Chondrocyte (in vitro differentiated cells): ENCODE results near the gene OR1L8. TPM values are rescaled to one million over a fixed set of nuclear protein-coding genes. Genes with fewer than 3 reads are reported as not detected.

Experiments used
- DNase-seq: peaks from one replicate; pipeline ENCODE4 v3.0.0; 2021; ENCODE audit warnings: mixed read lengths, low spot score
- H3K27ac Mint-ChIP-seq: one replicate; pipeline ENCODE4 v1.8.0; 2021; ENCODE audit warnings: mild to moderate bottlenecking, moderate library complexity, mixed read lengths; ENCODE audit not compliant: unreplicated experiment
- H3K27me3 Mint-ChIP-seq: 2 replicates; pipeline ENCODE4 v1.8.0; 2021; ENCODE audit warnings: low read depth, mixed read lengths
- H3K36me3 Mint-ChIP-seq: 2 replicates; pipeline ENCODE4 v1.8.0; 2021; ENCODE audit warnings: low read depth, mixed read lengths
- H3K4me1 Mint-ChIP-seq: 2 replicates; pipeline ENCODE4 v1.8.0; 2021; ENCODE audit warnings: low read depth, mild to moderate bottlenecking, mixed read lengths
- H3K4me3 Mint-ChIP-seq: one replicate; pipeline ENCODE4 v1.8.0; 2021; ENCODE audit warnings: mild to moderate bottlenecking, moderate library complexity, mixed read lengths; ENCODE audit not compliant: unreplicated experiment
- H3K9me3 Mint-ChIP-seq: 2 replicates; pipeline ENCODE4 v1.8.0; 2021; ENCODE audit warnings: low read depth, mixed read lengths
- total RNA-seq: library from RNA; stranded (reverse); gene quantifications from 3 replicates; pipeline ENCODE4 v1.2.1, GENCODE V29; 2021
- TF ChIP-seq, protein P1 (sequence below): fragments of 200-600 bp; sonication (generic); IDR thresholded peaks from 2 replicates; pipeline ENCODE4 v1.5.0; 2021; ENCODE audit warnings: antibody characterized with exemption, mild to moderate bottlenecking, moderate library complexity

OR1L8 gene
- total RNA-seq, 1 donor from 2014 or later = not detected

DNA sequence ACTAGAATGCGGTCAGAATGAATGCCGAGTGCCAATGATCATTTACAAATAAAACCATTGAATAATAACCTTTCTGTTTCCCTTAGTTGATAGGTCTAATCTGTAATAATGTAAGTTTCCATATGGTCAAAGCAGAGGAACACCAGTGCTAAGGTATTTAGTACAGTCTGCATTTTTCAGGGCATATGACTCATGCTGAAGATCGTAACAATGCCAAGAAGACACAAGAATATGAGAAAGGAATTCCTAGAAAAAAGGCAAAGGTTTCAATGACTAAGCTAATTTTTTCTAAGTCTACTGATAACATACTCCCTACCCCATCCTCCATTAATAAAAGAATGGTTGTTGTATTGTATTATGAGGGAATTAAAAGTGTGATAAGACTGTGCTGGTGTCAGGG lies 2.8 kb downstream of the OR1L8 start:
- Mint-ChIP-seq H3K27me3 (peaks cover 6% of the 10 kb centered on the region), H3K4me3 (no peak overlapping the region), H3K9me3 (peaks cover 6% of the 10 kb centered on the region), H3K4me1 (no peaks in the 10 kb centered on the region), H3K27ac (no peak overlapping the region), H3K36me3 (no peaks in the 10 kb centered on the region)
- DNase-seq = no peak
- TF ChIP-seq, protein P1, sequence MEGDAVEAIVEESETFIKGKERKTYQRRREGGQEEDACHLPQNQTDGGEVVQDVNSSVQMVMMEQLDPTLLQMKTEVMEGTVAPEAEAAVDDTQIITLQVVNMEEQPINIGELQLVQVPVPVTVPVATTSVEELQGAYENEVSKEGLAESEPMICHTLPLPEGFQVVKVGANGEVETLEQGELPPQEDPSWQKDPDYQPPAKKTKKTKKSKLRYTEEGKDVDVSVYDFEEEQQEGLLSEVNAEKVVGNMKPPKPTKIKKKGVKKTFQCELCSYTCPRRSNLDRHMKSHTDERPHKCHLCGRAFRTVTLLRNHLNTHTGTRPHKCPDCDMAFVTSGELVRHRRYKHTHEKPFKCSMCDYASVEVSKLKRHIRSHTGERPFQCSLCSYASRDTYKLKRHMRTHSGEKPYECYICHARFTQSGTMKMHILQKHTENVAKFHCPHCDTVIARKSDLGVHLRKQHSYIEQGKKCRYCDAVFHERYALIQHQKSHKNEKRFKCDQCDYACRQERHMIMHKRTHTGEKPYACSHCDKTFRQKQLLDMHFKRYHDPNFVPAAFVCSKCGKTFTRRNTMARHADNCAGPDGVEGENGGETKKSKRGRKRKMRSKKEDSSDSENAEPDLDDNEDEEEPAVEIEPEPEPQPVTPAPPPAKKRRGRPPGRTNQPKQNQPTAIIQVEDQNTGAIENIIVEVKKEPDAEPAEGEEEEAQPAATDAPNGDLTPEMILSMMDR = no peak

DNA sequence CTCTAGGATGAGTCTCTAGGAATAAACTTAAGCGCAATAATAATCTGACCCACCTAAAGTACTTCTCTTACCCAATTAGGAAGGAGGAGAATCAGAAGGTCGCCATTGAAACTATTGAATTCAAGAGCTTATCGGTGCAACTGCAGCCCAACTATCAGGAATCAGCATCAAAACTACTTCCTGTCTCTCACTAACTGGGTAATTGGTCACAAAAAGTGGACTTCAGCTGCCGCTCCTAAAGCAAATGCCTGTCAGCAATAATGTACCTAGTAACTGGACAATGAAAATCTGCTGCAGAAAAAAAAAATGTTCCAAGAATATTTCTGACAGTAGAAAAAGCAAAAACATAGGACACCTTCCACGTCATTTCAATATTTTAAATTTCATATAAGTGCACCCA lies 3.3 kb downstream of the OR1L8 start:
- Mint-ChIP-seq H3K27me3 (peaks cover 6% of the 10 kb centered on the region), H3K4me1 (no peaks in the 10 kb centered on the region), H3K36me3 (no peaks in the 10 kb centered on the region), H3K27ac (no peak overlapping the region), H3K4me3 (no peak overlapping the region), H3K9me3 (peaks cover 10% of the 10 kb centered on the region)
- DNase-seq = no peak
- TF ChIP-seq, protein P1 = no peak

DNA sequence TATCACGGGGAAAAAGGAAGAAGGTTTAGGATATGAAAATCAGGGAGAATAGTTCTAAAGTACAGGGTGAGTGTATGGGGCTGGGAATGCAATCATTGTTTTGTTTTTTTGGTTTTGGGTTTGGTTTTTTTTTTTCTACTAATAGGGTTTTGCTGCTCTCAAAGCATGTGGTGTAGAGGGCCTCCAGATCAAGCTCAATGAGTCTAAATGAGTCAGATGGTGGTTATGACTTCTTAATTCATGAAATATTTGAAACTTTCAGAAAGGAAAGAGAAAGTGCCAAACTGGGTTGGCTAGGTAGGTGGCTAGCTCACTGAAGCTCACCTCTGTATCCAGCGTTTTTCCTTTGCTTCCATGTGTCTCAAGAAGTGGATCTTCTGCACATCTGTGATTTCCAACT lies 10.7 kb downstream of the OR1L8 start:
- Mint-ChIP-seq H3K27me3 (peaks cover 15% of the 10 kb centered on the region), H3K27ac (no peak overlapping the region), H3K9me3 (peaks cover 10% of the 10 kb centered on the region), H3K4me3 (no peak overlapping the region), H3K36me3 (no peaks in the 10 kb centered on the region), H3K4me1 (no peaks in the 10 kb centered on the region)
- DNase-seq = no peak
- TF ChIP-seq, protein P1 = no peak

DNA sequence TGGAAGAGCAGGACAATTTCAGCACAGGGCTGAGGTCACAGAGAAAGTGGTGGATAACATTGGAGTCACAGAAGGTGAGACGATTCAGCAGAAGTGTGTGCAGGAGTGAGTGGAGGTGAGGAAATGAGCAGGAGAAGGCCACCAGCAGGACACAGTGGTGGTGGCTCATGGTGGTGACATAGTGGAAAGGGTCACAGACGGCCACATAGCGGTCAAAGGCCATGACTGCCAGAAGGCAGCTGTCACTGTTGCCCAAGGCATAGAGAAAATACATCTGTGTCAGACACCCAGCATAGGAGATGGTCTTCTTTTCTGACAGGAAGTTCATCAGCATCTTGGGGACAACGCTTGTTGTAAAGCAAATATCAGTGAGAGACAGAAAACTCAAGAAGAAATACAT lies 15.3 kb downstream of the OR1L8 start:
- H3K9me3 Mint-ChIP-seq = peaks cover 8% of the 10 kb centered on the region

DNA sequence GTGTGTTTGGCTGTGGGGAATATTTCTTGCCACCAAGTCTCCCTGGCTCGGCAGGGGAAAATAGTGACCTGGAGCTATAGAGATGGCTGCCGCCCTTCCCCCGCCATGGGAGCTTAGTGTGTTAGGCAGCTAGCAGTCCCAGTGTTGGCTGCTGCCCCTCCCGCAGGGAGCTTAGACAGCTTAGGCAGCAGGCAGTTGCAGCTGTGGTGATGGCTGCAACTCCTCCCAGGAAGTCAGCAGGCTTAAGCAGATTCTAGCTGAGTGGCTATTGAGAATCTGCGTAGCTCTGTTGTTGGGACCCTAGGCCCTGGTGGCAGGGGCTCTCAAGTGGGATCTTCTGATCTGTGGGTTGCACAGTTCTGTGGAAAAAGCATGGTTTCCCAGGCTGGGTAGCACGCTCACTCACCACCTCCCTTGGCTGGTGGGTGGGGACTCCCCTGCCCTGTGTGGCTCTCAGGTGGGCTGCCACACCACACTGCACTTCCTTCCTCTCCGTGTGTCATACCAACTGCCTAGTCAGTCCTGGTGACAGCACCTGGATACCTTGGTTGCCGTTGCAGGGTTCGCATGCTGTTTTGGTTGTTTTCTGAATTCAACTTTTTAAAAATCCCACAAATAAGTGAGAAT lies 20.9 kb downstream of the OR1L8 start:
- H3K4me1 Mint-ChIP-seq = no peaks in the 10 kb centered on the region
- DNase-seq = no peak
- H3K4me3 Mint-ChIP-seq = no peak overlapping the region

More for the DNA sequence above, 15.3 kb downstream of the OR1L8 start:
- Mint-ChIP-seq H3K4me3 (no peak overlapping the region), H3K27me3 (peaks cover 11% of the 10 kb centered on the region), H3K27ac (no peak overlapping the region), H3K4me1 (no peaks in the 10 kb centered on the region), H3K36me3 (no peaks in the 10 kb centered on the region)
- DNase-seq = no peak
- TF ChIP-seq, protein P1 = no peak

More for the DNA sequence above, 20.9 kb downstream of the OR1L8 start:
- TF ChIP-seq, protein P1 = no peak
- Mint-ChIP-seq H3K27ac (no peak overlapping the region), H3K36me3 (peaks cover 3% of the 10 kb centered on the region), H3K9me3 (peaks cover 22% of the 10 kb centered on the region), H3K27me3 (peaks cover 12% of the 10 kb centered on the region)
